Stimulated activated CD8-positive, alpha-beta memory T cell treated with anti-CD3 and anti-CD28 coated beads, Interleukin-4, amount 100 ng/mL, for 1 hour (primary cell): ENCODE results near the gene NCMAP.
A peak's percentile ranks its signal among the peaks of the same experiment; 100 is the strongest.
"Not testable (repeated sequence)": the region's sequence is repeated elsewhere in the genome, so short reads cannot be mapped to it uniquely, and the experiment has no call there.

Experiments
- DNase-seq, 2 donors: peaks; one replicate each; pipeline ENCODE4 v3.0.0-alpha.2; 2020; ENCODE audit warnings: low read depth in 2 of 2, low spot score in 1 of 2

NCMAP gene, protein sequence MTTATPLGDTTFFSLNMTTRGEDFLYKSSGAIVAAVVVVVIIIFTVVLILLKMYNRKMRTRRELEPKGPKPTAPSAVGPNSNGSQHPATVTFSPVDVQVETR

DNA sequence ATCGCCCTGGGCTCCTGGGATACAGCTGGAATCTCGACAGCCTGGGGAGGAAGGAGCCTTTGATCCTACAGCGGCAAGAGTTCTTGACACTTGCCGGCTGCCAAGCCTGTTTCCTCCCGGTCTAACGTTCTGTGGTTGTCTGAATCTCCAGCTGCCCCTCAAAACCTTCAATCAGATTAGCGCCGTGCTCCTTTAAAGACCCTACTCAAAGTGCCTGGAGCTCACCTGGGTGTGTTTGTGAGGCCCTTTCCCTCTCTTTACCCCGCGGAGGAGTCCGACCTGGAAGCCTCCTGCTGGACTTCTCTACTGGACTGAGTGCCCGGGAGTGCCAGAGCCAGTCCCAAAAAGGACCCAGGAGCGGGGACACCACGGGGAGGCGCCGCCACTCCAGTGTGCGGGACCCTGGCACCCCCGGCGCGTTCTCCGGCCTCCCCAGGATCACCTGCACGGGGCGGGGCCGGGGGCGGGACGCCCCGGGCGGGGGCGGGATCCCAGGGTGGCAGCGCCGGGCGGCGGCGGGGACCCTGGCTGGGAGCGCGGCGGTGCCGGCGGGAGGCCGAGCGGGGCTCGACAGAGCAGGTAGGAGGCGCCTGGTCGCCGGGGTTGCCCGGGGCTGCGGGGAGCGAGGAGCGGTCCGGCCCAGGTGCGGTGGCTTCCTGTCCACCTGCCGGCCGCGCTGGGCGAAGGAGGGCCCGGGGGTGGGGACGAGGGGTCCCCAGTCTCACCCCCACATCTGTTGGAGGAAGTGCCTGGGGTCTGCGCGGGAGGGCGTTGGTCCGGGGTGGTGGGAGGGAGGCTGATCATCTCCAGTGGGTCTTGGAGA, at the start of gene NCMAP:
Gene NCMAP, plus strand, starts transcription at position 497 of the 823 bp plus-strand sequence. CDS start 39,344 bp downstream, outside the sequence.
- DNase-seq, result peak in 1 of 2 donors; percentile 20

DNA sequence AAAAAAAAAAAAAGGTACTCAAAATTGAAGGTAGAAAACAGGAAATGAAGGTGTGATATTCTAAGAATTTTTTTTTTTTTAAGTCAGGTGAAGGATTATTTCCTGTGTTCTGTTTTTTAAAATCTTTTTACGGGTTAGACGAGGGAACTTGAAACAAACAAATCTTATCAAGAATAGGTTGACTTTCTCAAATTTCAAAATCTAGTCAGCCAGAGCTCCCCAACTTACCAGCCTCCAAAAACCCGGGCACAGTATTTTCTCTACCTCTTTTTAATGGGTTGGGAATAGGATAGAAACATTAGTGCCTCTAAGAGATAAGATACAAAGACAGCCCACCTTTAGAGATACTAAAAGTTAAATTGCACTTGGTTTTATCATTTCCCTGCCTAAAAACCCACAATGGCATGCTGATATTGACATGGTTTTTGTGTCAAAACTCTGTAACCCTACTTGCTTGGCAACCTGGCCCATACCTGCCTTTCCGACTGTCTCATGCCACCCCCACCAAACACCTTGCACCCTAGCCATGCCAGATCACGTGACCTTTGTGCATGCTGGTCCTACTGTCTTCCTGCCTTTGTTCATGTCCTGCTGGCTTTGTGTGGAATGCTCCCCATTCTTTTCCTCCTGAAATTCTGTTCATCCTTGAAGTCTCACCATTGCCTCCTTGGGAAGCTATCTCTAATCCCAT, 49.1 kb upstream of the NCMAP start:
- DNase-seq, result no peak

DNA sequence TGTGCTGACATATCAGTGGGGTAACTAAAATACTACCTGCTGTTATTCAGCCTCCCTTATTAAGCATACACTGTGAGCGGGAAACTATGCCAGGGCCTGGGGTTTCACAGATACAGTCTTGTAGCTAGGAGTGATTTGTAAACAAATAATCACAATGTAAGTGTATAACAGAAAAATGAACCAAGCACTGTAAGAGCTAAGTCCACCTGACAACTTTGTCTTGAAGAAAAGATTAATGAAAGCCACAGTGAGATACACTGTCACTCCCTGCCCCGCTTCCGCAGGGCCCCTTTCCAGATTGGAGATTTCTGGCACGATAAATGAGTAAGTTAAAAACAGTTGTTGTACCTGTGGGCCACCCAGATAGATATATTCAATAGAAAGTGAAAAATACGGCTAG, 48.5 kb upstream of the NCMAP start:
- no peak for DNase-seq

DNA sequence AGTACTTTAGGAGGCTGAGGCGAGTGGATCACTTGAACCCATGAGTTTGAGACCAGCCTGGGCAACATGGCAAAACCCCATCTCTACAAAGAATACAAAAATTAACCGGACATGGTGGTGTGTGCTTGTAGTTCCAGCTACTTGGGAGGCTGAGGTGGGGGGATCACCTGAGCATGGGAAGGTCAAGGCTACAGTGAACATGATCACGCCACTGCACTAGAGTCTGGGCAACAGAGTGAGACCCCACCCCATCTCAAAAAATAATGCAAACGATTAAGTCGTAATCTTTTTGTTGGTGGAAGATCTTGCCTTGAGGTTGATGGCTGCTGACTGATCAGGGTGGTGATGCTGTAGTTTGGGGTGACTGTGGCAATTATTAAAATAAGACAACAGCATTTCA, 47.0 kb upstream of the NCMAP start:
- no peak for DNase-seq

DNA sequence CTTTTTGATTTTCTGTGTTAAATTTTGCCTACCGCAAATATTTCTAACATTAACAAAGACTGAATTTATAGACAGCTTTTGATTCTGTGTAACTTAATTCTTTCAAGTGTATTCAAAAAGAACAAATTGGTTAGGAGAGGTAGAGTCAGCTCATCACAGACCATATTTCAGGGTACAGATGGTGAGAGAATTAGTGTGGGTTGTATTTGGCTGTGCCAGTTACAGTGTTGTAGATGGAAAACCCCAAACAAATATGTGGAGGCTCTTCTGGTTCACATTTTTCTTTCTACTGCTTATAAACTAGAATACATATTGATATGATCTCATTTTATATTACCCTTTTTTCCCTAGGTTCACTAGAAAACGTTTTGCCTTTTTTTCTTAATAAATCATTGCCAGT, 42.2 kb upstream of the NCMAP start:
- DNase-seq, result no peak

DNA sequence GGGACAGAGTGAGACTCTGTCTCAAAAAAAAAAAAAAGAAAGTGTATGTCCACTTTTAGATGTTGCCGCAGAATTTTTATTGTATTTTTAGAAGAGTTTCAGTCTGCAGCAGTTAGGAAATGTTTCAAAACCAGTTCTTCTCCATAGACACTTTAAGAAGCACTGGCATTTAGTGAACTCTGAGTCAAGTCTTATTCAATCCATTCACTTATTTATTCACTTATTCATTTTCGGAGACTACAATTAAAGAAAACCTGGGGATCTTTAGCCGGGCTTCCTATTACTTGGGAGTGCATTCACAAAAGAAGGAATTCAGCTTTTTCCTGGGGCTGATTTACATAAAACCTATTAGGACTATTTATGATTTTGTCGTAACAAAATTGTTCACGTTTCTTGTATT, 40.9 kb upstream of the NCMAP start:
- no peak for DNase-seq

DNA sequence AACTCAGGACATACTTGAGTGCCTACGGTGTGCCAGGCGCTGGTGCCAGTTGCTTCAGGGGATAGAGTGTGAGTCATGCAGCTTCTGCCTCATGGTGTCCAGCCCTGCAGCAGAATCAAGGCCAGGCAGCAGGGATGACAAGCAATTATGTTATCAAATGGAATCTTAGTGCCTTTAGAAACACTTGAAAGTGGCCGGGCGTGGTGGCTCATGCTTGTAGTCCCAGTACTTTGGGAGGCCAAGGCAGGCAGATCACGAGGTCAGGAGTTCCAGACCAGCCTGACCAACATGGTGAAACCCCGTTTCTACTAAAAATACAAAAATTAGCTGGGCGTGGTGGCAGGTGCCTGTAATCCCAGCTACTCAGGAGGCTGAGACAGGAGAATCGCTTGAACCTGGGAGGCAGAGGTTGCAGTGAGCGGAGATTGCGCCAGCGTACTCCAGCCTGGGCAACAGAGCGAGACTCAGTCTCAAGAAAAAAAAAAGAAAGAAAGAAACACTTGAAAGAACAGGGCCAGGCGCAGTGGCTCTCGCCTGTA, 40.1 kb upstream of the NCMAP start:
- not testable (repeated sequence) for DNase-seq

DNA sequence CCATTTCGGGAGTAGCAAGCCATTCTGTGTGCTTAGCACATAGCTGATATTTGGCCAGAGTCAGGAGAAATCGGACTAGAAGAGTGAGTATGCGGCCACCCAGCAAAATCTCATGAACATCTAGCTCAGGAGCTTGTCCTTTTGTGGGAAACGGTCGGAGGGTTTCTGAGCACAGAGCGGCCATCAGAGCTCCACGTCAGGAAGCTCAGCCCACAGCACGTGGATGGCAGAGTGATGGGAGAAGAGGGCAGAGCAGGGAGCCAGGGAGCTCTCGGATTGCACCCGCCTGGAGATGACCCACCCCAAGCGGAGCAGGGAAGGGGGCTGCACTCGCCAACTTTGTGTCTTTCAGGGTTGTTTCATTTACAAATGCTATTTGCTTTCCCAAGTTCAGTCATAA, 39.4 kb upstream of the NCMAP start:
- no peak for DNase-seq

DNA sequence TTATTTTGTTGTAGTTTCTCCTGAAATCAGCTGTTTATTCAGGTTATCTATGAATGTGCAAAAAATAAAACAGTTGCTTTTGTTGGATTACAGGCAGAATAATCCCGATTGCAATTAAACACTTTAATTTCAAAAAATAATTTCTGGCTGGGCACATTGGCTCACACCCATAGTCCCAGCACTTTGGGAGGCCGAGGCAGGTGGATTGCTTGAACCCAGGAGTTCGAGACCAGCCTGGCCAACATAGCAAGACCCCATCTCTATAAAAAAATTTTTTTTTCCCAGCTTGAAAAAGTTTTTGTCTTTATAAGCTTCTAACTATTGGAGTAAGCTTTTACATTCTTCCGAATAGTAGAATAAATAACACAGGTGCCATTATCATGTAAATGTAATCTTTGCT, 38.0 kb upstream of the NCMAP start:
- DNase-seq, result no peak

DNA sequence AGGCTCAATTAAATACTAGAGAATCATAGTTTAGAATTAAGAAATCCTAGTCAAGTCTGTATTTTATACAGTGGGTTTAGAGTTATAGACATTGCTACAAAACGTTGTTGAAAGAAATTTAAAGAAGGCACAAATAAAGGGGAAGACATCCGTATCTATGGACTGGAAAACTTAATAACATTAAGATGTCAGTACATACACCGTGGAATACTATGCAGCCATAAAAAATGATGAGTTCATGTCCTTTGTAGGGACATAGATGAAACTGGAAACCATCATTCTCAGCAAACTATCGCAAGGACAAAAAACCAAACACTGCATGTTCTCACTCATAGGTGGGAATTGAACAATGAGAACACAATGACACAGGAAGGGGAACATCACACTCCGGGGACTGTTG, 35.6 kb upstream of the NCMAP start:
- DNase-seq, result not testable (repeated sequence)

DNA sequence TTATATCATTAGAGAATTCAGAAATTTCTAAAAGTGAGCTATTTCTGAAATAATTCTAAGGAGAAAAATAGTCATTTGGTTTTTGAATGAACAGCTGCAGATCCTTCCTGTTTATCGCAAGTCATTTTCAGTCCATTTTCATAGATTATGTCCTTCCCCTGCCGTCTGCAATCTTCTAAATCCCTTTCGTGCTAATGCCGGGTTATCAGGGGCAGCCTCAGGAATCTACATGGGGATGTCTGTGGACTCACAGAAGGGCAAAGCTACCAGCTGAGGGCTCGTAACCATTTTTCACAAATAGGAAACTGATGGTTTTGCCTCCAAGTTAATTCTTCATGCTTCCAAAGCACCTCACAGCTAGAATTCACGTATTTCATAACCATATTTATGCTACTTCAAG, 30.3 kb upstream of the NCMAP start:
- DNase-seq, result no peak

DNA sequence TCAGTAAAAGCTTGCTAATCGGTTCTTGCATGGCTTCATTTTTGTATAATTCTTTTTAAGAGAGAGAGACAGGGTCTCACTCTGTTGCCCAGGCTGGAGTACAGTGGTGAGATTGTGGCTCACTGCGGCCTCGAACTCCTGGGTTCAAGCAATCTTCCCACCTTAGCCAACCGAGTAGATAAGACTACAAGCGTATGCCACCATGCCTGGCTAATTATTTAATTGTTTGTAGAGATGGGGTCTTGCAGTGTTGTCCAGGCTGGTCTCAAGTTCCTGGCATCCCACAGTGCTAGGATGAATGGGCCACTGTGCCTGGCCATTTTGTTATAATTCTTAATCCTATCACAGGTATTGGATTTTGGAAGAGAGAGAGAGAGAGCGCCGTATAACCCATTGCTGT, 29.8 kb upstream of the NCMAP start:
- DNase-seq, result no peak

DNA sequence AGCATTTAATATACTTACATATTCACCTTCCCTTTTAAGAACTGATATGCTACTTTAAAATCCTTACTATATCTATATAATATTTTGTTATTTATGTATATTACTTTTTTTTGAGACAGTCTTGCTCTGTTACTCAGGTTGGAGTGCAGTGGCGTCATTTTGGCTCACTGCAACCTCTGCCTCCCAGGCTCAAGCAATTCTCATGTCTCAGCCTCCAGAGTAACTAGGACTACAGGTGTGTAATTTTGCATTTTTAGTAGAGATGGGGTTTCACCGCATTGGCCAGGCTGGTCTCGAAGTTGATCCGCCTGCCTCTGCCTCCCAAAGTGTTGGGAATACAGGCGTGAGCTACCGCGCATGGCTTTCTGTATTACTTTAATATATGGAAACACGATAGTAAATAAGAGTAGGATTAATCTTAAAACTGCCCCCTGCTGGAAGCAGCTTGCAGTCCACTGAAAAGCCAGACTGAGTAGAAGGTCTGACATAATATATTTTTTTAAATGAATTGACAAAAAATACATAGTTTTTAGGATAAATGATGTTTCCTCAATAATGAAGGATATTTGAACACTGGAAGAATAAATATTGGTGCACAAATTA, 28.8 kb upstream of the NCMAP start:
- no peak for DNase-seq

DNA sequence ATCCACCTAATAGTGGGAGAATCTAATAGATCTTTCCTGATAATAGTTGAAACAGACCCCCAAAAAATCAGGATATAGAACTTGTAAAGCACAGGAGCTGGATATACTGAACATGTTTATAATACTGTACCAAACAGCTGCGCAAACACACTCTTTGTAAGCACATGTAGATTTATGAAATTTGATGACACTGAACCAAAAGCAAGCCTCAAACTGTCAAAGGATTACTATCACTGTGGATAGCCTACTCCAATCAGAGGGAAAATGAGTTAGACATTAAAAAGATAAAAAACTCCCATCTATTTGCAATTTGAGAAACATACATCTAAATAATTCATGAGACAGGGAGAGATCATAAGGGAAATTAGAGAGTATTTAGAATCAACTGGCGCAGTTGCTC, 27.1 kb upstream of the NCMAP start:
- DNase-seq, result no peak

DNA sequence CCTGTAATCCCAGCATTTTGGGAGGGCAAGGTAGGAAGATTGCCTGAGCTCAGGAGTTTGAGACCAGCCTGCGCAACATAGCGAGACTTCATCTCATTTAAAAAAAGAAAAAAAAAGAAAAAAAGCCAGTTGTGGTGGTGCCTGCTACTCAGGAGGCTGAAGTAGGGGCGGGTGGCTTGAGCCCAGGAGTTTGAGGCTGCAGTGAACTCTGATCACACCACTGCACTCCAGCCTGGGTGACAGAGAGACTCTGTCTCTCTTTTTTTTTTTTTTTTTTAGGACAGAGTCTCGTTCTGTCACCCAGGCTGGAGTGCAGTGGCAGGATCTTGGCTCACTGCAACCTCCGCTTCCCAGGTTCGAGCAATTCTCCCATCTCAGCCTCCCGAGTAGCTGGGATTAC, 26.6 kb upstream of the NCMAP start:
- DNase-seq, result not testable (repeated sequence)

DNA sequence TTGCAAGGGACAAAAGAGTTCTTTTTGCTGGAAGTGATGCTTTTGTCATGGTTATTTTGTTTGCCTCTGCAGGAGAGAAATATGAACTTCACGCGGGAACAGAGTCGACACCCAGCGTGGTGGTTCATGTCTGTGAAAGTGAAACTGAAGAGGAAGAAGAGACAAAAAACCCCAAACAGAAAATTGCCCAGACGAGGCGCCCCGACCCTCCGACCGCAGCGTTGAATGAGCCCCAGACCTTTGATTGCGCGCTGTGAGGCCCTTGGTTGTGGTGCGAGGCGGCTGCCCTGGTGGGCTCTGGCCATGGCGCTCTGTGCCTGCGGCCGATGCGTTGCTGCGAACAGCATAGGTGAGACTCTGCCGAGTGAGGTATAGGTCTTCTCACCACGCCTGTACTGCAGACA, 20.9 kb upstream of the NCMAP start:
- peak; percentile 38 to 47 for DNase-seq

DNA sequence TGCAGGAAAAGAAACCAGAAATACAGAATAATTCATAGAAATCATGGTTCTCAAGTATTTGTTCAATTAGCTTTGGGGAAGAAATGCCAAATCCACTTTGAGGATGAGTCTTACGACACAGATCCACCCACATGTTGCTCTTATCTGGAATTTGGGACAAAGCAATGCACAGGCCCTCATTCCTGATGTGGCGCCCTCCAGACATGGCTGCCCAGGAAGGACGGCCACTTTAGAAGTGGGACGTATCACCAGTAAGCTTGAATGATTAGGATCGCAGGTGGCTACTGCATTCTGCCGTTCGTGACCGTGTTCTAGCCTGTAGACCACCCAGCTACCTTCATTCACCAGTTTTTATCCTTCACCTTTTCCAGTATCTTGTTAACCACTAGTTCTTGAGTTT, 20.1 kb upstream of the NCMAP start:
- no peak for DNase-seq

DNA sequence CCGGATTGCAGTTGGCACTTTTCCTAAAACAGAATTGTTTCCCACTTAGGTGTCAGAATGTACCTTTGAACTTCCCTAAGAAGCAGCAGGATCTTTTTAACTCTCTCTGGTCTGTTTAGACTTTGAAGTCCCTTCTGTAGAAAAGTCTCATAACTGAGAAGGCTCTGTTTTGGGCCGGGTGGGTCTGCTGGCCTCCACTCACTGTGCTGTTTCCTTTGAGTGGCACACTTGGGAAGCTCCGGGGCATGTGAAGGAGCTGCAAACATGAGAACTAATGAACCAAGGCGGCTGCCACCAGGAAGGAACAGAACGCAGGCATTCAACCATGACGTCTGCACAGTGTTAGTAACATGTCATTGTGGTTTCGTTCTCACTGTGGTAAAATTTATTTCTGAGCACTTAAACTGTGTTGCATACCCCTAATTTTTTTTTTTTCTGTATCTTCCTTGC, 19.5 kb upstream of the NCMAP start:
- peak; percentile 36 to 54 for DNase-seq

DNA sequence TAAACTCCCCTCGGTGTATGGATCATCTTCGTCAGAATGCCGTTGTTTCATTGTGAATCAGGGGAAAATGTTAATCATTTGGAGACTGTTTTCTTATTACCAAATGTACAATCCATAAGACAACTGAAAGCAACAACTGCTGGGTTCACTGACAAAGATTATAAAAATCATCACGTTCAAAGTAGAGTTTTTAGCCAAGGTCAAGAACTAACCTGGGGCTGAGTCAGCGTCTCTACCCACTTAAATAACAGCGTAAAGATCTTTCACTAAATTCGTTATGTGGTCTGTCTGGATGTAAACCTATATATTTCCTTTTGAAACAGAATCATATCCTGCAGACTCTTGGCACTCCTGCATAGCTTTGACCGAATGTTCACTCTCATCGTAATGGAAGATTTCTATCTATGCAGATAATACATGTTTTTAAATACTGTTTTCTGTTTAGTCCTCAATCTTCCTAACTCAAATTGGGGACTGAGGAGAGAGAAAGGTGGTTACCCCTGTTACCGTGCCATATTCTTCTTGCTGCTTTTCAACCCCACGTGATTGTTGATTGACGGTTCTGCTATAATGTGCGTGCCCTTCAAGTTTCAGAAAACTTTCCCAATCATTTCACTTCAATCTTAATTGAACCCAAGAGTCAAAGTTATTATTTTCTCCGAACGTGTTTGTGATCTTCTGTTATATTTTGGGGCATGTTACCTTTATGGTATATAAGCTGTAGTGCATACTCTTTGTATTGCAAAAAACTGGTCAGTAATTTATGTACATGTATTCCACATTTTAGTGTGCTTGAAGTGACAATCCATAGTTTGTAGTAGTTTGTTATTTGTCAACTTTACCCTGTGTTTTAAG, 15.6 kb upstream of the NCMAP start:
- DNase-seq, result no peak

DNA sequence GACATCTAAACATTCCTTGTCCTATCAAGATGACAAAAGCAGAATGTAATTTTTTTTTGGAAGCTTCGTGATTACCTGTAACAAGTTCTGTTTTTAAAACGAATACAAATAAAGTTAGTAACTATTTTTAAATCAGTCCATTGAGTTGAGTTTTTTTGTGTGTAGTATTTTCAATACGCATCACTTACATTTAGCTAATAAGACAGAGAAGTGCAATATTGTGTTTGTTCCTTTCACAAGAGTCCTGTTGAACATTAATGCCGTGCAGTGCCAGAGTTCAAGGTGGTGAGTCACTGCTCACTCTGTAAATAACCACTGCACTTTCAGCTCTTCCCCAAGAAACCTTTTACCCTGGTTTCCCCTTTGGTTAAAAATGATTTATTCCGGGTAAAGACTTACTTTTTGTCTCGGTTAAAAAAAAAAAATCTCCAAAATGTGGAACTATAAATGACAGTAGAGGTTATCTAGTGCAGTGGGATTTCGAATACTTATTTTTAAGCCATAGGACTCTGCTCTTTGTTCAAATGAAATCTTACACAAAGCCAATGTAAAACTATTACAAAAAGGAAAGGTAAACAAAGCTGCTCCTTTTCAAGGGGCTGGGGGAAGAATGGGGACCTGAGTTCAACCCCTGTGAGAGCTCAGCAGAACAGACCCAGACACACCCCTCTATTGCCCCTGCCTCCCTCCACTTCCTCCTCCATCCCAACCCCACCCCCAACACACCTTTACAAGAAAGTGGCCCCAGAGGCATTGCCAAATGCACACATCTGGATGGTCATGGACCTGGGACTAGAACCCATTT, 14.8 kb upstream of the NCMAP start:
- no peak for DNase-seq
